Head of caudate nucleus (tissue), 42 donors: ENCODE measurements around the gene GRAMD2A.
A peak's percentile ranks its signal among the peaks of the same experiment; 100 is the strongest.

Experiments
- DNase-seq, 42 donors: peaks; one replicate each; pipeline versions ENCODE4 v3.0.0 to v3.0.0-alpha.2; 2020 to 2021; ENCODE audit warnings: mixed read lengths in 7 of 42
- intact Hi-C: fragments of 100-400 bp; cut with DNase I; formaldehyde crosslinking; loops from one replicate; pipeline ENCODE4 v1.15.0; 2022

The GRAMD2A gene

GRCh38 chr15:72197460-72198355 lies at the start of gene GRAMD2A:
Gene GRAMD2A (minus strand): TSS chr15:72197787.
- DNase-seq: peak in 8 of 42 donors; percentile 20 to 46 (median 34)
- intact Hi-C loops: loop anchor here (10.0 kb wide), 1 partner anchor 77 kb away; the partner anchor contains the start of gene PARP6

- intact Hi-C loops: no loop called here
- DNase-seq: no peak
These were observed 45.3 kb upstream of the GRAMD2A start for GRCh38 chr15:72242775-72243370.

GRCh38 chr15:72239652-72240051 lies 42.1 kb upstream of the GRAMD2A start:
- DNase-seq: no peak
- intact Hi-C loops: no loop called here

GRCh38 chr15:72238586-72238985 lies 41.0 kb upstream of the GRAMD2A start:
- intact Hi-C loops: no loop called here
- no peak for DNase-seq

- DNase-seq: no peak
- intact Hi-C loops: no loop called here
These were observed 40.3 kb upstream of the GRAMD2A start for GRCh38 chr15:72237853-72238224.

- peak in 9 of 42 donors; percentile 4 to 44 (median 18) for DNase-seq
- intact Hi-C loops: no loop called here
These were observed 39.7 kb upstream of the GRAMD2A start for GRCh38 chr15:72237029-72237852.

GRCh38 chr15:72236381-72237003 lies 38.9 kb upstream of the GRAMD2A start:
- no peak for DNase-seq
- intact Hi-C loops: no loop called here

GRCh38 chr15:72235298-72235697 lies 37.7 kb upstream of the GRAMD2A start:
- intact Hi-C loops: no loop called here

GRCh38 chr15:72233769-72234168 lies 36.2 kb upstream of the GRAMD2A start:
- no peak for DNase-seq
- intact Hi-C loops: no loop called here

More at GRCh38 chr15:72235298-72235697, 37.7 kb upstream of the GRAMD2A start:
- no peak for DNase-seq

GRCh38 chr15:72231833-72232478 lies 34.4 kb upstream of the GRAMD2A start:
- DNase-seq: peak in 2 of 42 donors; percentile 11 to 15
- intact Hi-C loops: loop anchor here (2.0 kb wide), 1 partner anchor 41 kb away; the partner anchor contains the start of gene PARP6

GRCh38 chr15:72231066-72231832 lies 33.7 kb upstream of the GRAMD2A start, which contains the start of gene PKM:
Gene PKM (minus strand): TSS chr15:72231190. CDS start chr15:72219097, 12,093 bp downstream.
- DNase-seq: peak; percentile 75 to 97 (median 92)
- intact Hi-C loops: loop anchor here (2.0 kb wide), 1 partner anchor 42 kb away; the partner anchor contains the start of gene PARP6

- intact Hi-C loops: loop anchor here (2.0 kb wide), 1 partner anchor 42 kb away; the partner anchor contains the start of gene PARP6
- DNase-seq: peak; percentile 72 to 95 (median 88)
These were observed 32.8 kb upstream of the GRAMD2A start for GRCh38 chr15:72230197-72231065.

- DNase-seq: peak in 1 of 42 donors; percentile 32
- intact Hi-C loops: loop anchor here (2.0 kb wide), 1 partner anchor 43 kb away; the partner anchor contains the start of gene PARP6
These were observed 32.3 kb upstream of the GRAMD2A start for GRCh38 chr15:72229947-72230196.

- intact Hi-C loops: no loop called here
- peak in 18 of 42 donors; percentile 8 to 66 (median 30) for DNase-seq
These were observed 31.7 kb upstream of the GRAMD2A start for GRCh38 chr15:72229076-72229946.

GRCh38 chr15:72227720-72228119 lies 30.1 kb upstream of the GRAMD2A start:
- DNase-seq: no peak
- intact Hi-C loops: no loop called here

- intact Hi-C loops: no loop called here
- no peak for DNase-seq
These were observed 29.6 kb upstream of the GRAMD2A start for GRCh38 chr15:72227192-72227586.
